ENCODE results near the gene PTCD2.

DNA sequence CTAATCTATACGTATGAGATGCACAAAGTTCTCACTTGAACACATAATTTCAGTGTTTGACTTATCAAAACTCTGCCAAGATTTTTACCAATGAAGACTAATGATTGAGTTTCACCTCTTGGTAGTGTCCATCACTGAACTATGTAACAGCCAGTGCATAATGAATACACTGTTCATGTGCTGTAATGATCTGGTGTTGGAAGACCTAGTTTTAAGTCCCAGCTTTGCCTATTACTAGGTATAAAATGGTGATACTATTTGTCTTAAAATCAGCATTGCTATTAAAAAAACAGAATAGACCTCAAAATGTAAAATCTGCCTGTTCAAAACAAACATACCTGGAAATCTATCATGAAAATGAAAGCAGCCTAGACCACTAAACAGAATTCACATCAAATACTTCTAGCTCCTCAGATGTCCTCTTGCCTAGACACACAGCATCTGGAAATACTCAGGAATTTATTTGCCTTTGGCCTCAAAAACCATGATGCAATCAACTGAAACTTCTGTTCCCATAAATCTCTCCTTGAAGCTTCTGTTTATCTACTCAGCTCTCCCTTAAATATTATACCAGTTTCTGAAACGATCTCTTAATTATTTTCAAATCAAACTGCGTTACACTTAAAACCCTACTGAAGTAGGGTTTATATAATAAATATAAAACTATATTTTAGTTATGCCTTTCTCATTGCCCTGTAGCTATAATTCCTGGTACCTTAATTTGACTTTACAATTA lies 38.2 kb upstream of the PTCD2 start:
- TF ChIP-seq POLR2A (IDR thresholded peaks at IDR 0.05) (no peak), CTCF (IDR thresholded peaks at IDR 0.05) (no peak)

All from body of pancreas (tissue), 4 donors.